ENCODE measurements around the gene ELOVL6.
"Not testable (repeated sequence)": the region's sequence is repeated elsewhere in the genome, so short reads cannot be mapped to it uniquely, and the experiment has no call there.

Gene ELOVL6

GRCh38 chr4:110164251-110164650 is 34.2 kb downstream of the ELOVL6 start:
- FAIRE-seq = no peak
- DNase-seq (ENCODE audit: insufficient read length, low spot score) = no peak

GRCh38 chr4:110163327-110164069 is 34.9 kb downstream of the ELOVL6 start:
- FAIRE-seq = no peak

GRCh38 chr4:110160618-110161017 is 37.8 kb downstream of the ELOVL6 start:
- FAIRE-seq = no peak
- DNase-seq (ENCODE audit: insufficient read length, low spot score) = no peak

More at GRCh38 chr4:110163327-110164069, 34.9 kb downstream of the ELOVL6 start:
- no peak for DNase-seq (ENCODE audit: insufficient read length, low spot score)

GRCh38 chr4:110159541-110159940 is 38.9 kb downstream of the ELOVL6 start:
- FAIRE-seq (no peak), DNase-seq (ENCODE audit: insufficient read length, low spot score) (no peak)

GRCh38 chr4:110157580-110157979 is 40.8 kb downstream of the ELOVL6 start:
- FAIRE-seq = no peak
- DNase-seq (ENCODE audit: insufficient read length, low spot score) = no peak

GRCh38 chr4:110157166-110157565 is 41.2 kb downstream of the ELOVL6 start:
- FAIRE-seq; DNase-seq (ENCODE audit: insufficient read length, low spot score): not testable (repeated sequence)

GRCh38 chr4:110156442-110156841 is 42.0 kb downstream of the ELOVL6 start:
- FAIRE-seq = no peak
- no peak for DNase-seq (ENCODE audit: insufficient read length, low spot score)

- no peak for FAIRE-seq
Observed at GRCh38 chr4:110155654-110156053, 42.8 kb downstream of the ELOVL6 start.

GRCh38 chr4:110154582-110154981 is 43.8 kb downstream of the ELOVL6 start:
- FAIRE-seq (peak; percentile 49), DNase-seq (ENCODE audit: insufficient read length, low spot score) (no peak)

More at GRCh38 chr4:110155654-110156053, 42.8 kb downstream of the ELOVL6 start:
- no peak for DNase-seq (ENCODE audit: insufficient read length, low spot score)

GRCh38 chr4:110152386-110152785 is 46.0 kb downstream of the ELOVL6 start:
- no peak for DNase-seq (ENCODE audit: insufficient read length, low spot score)
- FAIRE-seq = no peak

GRCh38 chr4:110149089-110149488 is 49.3 kb downstream of the ELOVL6 start:
- no peak for FAIRE-seq
- DNase-seq (ENCODE audit: insufficient read length, low spot score) = no peak

GRCh38 chr4:110142461-110142860 is 56.0 kb downstream of the ELOVL6 start:
- no peak for DNase-seq (ENCODE audit: insufficient read length, low spot score)

GRCh38 chr4:110139815-110140214 is 58.6 kb downstream of the ELOVL6 start:
- no peak for DNase-seq (ENCODE audit: insufficient read length, low spot score)
- no peak for FAIRE-seq

More at GRCh38 chr4:110142461-110142860, 56.0 kb downstream of the ELOVL6 start:
- no peak for FAIRE-seq

GRCh38 chr4:110139111-110139510 is 59.3 kb downstream of the ELOVL6 start:
- FAIRE-seq (no peak), DNase-seq (ENCODE audit: insufficient read length, low spot score) (no peak)

GRCh38 chr4:110138551-110138950 is 59.9 kb downstream of the ELOVL6 start:
- FAIRE-seq = no peak
- no peak for DNase-seq (ENCODE audit: insufficient read length, low spot score)

GRCh38 chr4:110137829-110138228 is 60.6 kb downstream of the ELOVL6 start:
- DNase-seq (ENCODE audit: insufficient read length, low spot score) (no peak), FAIRE-seq (peak; percentile 45)

GRCh38 chr4:110135523-110135922 is 62.9 kb downstream of the ELOVL6 start:
- no peak for DNase-seq (ENCODE audit: insufficient read length, low spot score)
- no peak for FAIRE-seq

GRCh38 chr4:110135076-110135475 is 63.3 kb downstream of the ELOVL6 start:
- FAIRE-seq (no peak), DNase-seq (ENCODE audit: insufficient read length, low spot score) (no peak)

GRCh38 chr4:110134269-110134869 is 64.0 kb downstream of the ELOVL6 start:
- DNase-seq (ENCODE audit: insufficient read length, low spot score) (no peak), FAIRE-seq (no peak)

- no peak for FAIRE-seq
- DNase-seq (ENCODE audit: insufficient read length, low spot score) = no peak
Observed at GRCh38 chr4:110132816-110133719, 65.3 kb downstream of the ELOVL6 start.

- no peak for DNase-seq (ENCODE audit: insufficient read length, low spot score)
- no peak for FAIRE-seq
Observed at GRCh38 chr4:110131916-110132315, 66.5 kb downstream of the ELOVL6 start.
